ENCODE data around the gene LONRF2.

DNA sequence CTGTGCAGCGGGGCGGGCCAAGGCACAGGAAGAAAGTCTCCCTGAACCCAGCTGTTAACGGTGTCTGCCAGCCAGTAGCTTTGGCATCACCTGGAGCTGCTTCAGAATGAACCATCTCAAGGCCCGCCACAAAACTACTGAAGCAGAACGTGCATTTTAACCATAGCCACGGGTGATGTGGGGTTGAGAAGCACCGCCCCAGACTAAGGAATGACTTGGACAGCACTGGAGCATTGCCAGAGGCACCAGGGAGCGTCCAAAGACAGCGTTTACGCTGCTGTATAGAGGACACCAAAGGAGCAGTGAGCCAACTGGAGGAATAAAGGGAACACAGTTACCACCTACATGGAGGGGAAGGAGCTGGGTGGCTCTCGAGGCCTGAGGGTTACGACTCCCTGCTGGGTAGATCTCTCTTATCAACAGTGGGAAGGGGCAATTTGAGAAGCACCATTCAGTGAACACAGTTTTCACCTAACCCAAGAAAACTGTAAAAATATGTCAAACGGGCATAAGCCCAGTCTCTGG, 28.4 kb upstream of the LONRF2 start:
- TF ChIP-seq POLR2AphosphoS5 (IDR thresholded peaks at IDR 0.05; ENCODE audit: low read depth, low read length) = no peak
- TF ChIP-seq POLR2A (IDR thresholded peaks at IDR 0.05; ENCODE audit: low read depth, low read length) = no peak
- no peak for TF ChIP-seq TAF1 (IDR thresholded peaks at IDR 0.05; ENCODE audit: borderline replicate concordance, low read depth, low read length)

Data from GM12892 (cell line).